ENCODE data around the gene LRRC70.

Gene LRRC70

GRCh38 chr5:62575489-62575888, 3.1 kb upstream of the LRRC70 start:
- no peak for DNase-seq (ENCODE audit: low spot score)

DNA sequence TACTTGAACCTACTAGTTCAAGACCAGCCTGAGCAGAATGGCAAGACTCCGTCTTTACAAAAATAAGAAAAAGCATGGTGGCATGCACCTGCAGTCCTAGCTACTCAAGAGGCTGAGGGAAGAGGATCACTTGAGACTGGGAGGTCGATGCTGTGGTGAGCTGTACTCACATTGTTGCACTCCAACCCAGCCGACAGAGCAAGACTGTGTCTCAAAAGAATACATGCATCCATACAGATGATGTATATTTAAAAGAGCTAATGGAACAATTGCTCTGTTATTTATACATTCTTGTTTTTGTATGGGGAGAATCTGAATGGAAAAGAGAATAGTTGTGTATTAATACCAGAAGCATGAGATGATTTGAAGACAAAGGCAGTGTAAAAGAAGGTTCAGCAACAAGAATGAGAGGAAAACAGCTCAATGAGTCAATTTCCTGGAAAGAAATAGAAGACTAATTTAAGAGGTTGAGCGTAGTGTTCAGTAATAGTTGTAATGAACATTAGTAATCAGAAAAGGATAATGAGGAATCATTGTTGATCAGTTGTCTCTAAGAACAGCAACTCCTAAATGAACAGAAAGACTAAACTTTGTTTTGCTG, 1.9 kb upstream of the LRRC70 start:
- DNase-seq (ENCODE audit: low spot score), result peak; percentile 47

DNA sequence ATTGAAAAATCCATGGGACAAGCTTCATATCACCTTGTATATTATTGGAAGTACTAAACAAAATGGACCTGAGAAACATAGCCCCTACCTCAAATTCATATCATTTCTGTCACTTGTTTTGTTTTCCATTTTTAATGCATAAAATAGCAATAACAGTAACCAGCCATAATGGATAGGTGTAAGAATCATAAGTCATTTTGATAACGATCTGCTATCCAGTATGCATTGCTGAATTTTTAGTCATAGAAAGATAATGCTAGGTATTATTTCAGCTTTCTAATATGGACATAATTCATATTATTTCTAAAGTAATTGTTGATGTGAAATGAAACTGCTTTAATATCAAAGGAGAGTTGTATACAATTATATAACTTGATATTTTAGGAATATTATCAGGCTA, 1.1 kb upstream of the LRRC70 start:
- DNase-seq (ENCODE audit: low spot score), result no peak

DNA sequence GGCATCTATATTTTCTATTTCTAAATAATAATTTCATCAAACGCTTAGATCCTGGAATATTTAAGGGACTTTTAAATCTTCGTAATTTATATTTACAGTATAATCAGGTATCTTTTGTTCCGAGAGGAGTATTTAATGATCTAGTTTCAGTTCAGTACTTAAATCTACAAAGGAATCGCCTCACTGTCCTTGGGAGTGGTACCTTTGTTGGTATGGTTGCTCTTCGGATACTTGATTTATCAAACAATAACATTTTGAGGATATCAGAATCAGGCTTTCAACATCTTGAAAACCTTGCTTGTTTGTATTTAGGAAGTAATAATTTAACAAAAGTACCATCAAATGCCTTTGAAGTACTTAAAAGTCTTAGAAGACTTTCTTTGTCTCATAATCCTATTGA, 1.1 kb downstream of the LRRC70 start:
- DNase-seq (ENCODE audit: low spot score), result no peak

DNA sequence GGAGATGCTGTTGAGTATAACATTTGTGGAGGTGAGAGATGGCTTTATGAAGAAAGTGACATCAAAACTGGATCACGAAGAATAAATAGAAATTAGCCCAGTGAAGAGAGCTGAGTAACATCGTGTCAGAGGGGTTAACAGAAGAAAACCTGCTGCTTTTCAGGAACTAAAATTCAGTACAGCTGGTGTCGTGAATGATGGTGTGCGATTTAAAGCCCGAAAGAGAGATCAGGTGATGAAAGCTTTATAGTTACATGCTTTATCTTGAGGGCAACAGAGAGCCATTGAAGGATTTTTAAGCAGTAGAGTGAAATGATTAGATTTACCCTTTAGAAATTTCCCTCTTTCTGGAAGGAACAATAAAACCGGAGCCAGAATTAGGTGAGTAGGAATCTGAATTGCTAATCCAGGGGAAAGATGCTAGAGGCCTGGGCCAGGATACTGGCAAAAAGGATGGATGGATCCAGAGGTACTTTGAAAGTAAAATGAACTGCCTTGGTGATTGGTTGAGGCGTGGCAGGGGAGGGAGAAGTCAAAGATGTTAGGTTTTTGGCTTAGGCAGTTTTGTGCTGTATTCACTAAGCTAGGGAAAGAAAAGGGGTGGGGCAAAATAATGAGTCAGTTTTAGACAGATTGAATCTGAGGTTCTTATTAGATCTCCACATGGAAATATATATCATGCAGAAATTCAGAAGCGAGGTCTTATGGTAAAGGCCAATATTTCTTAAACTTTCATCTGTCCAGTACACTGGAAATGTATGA, 3.4 kb downstream of the LRRC70 start:
- no peak for DNase-seq (ENCODE audit: low spot score)

- DNase-seq (ENCODE audit: low spot score), result no peak
Observed at GRCh38 chr5:62584391-62584790, 5.8 kb downstream of the LRRC70 start.

- no peak for DNase-seq (ENCODE audit: low spot score)
Observed at GRCh38 chr5:62585306-62585705, 6.7 kb downstream of the LRRC70 start.

DNA sequence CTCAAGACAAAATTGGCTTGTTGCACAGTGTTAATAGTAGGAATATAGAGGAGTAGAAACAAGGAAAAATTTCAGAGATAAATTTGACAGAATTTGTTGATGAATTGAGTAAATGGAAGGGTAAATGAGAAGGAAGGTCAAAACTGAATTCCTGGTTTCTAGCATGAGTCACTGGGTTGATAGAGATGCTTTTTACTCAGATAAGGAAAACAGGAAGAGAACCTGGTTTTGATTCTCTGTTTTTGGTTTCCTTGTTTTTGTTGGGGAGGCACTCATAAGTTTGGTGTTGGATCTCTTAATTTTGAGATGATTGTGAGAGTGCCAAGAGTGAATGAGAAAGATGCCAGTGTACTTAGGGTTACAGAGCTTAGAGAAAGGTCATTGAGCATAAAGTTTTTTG, 7.1 kb downstream of the LRRC70 start:
- no peak for DNase-seq (ENCODE audit: low spot score)

GRCh38 chr5:62587737-62588136, 9.1 kb downstream of the LRRC70 start:
- no peak for DNase-seq (ENCODE audit: low spot score)

DNA sequence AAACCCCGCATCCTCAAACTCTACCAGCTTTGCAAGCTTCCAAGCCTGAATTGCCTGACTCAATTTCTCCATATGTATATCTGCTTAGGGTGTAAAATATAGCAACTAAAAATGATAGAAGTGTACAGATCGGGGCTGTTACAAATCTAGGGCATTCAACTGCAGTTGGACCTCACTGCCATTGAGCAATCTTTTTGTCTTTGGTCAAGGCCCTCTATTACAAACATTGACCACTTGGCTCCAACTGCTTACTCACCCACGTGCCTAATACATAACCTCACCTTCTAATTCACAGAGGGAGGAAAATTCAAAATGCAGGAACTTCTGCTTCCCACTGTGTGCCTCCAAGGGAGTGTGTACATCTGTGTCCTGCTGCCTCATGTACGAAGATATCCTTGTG, 10.0 kb downstream of the LRRC70 start:
- DNase-seq (ENCODE audit: low spot score), result no peak

GRCh38 chr5:62589504-62589903, 10.9 kb downstream of the LRRC70 start:
- DNase-seq (ENCODE audit: low spot score), result no peak

GRCh38 chr5:62590387-62590786, 11.8 kb downstream of the LRRC70 start:
- DNase-seq (ENCODE audit: low spot score), result no peak

DNA sequence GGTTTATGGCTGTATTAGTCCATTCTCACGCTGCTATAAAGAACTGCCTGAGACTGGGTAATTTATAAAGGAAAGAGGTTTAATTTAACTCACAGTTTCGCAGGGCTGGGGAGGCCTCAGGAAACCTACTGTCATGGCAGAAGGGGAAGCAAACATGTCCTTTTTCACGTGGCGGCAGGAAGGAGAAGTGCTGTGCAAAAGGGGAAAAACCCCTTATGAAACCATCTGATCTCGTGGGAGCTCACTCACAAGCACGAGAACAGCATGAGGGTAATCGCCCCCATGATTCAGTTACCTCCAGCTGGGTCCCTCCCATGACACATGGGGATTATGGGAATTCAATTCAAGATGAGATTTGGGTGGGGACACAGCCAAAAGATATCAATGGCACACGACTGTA, 13.9 kb downstream of the LRRC70 start:
- DNase-seq (ENCODE audit: low spot score), result no peak

DNA sequence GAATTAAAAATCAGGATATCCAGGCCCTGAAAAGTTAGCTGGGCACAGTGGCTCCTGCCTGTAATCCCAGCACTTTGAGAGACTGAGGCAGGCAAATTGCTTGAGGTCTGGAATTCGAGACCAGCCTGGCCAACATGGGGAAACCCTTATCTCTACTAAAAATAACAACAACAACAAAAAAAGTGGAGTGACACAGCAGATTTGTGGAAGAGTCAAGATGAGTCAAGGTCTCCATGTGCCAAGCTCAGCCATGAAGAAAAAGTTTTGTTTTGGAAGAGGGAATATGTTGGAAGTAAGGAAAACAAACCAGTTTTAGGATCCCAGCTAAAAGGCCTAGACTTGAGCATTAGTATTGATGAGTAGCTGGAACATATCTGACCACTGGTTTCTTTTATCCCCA, 14.7 kb downstream of the LRRC70 start:
- no peak for DNase-seq (ENCODE audit: low spot score)

- no peak for DNase-seq (ENCODE audit: low spot score)
Observed at GRCh38 chr5:62594364-62594984, 15.9 kb downstream of the LRRC70 start.

GRCh38 chr5:62596096-62596495, 17.5 kb downstream of the LRRC70 start:
- DNase-seq (ENCODE audit: low spot score), result no peak

DNA sequence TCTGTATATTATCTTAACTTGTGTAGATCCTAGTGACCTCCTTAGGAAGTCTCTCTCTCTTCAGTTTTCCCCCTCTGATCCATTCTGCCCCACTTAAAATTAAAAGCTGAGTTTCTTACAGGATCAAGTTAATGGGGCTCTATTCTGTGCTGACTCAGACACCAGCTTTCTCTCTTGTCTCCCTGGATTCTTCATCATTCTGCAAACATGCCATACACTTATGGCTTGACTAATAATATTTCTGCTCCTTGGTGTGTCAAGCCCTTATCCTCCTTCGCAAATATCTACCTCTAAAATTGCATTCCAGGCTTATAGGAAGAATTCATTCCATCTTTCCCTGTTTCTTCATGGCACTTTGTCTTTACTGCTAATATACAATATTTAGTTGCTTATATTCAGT, 18.1 kb downstream of the LRRC70 start:
- DNase-seq (ENCODE audit: low spot score), result no peak

DNA sequence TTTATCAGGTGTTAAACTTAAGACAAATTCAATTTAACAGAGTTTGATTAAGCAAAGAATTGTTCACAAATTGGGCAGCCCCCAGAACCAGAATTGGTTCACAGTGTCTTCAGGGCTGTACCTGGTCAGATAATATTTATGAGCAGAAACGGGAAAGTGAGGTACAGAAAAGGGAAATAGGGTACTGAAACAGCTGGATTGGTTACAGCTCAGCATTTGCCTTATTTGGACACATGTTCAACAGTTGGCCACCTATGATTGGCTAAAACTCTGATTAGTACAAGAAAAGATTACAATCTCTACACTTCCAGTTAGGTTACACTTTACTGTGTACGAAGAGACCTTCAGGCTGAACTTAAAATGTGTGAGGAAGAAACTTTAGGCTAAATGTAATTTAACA, 18.7 kb downstream of the LRRC70 start:
- DNase-seq (ENCODE audit: low spot score), result no peak

DNA sequence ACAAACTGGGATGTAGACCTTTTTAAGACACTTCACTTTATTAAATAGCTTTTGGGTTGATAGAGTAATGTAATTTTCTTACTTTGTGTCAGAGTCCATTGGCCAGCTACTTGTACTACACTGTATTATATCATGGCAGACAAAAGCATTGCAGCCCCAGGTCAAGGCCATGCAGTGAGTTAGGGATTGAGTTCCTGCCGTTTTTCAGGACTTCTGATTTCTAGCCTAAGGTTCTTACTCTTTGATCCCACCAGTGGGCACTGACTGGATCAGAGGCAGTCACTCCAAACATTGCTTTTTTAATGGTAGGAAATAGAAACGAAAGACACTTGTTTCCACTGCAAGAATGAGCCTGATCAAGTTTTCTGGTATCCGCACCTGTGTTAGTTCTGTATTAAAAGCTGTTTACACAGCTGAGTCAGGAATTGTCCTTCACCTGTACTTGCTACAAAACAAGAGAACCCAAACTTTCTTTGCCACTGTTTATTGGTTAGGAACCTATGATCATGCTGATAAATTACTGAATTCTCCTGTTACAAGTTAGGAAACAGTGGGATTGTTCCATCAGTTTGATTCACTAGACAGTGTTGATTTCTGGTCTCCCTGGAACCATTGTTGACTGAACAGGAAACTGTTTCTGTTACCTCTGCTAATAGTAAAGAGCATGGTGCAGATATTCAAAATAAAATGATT, 22.1 kb downstream of the LRRC70 start:
- no peak for DNase-seq (ENCODE audit: low spot score)

- no peak for DNase-seq (ENCODE audit: low spot score)
Observed at GRCh38 chr5:62603934-62604333, 25.3 kb downstream of the LRRC70 start.

- DNase-seq (ENCODE audit: low spot score), result no peak
Observed at GRCh38 chr5:62605638-62606037, 27.0 kb downstream of the LRRC70 start.

DNA sequence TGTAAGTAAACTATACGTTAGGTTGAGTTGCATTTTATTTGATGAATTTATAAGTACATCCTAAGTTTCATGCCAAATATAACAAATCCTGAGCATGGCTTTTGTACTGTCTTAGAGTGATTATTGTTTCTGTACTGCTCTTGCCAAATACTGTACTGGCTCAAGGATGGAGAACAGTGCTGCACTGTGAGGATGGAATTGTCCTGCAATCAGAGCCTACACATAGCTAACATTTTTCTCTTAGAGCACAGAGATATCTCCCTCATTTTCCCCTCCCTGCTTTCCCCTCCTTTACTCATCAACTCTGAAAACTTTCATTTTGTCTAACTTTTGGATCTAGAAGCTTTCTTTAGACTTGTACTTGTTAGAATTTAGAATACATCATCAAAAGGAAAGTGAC, 28.3 kb downstream of the LRRC70 start:
- no peak for DNase-seq (ENCODE audit: low spot score)

- no peak for DNase-seq (ENCODE audit: low spot score)
Observed at GRCh38 chr5:62607615-62608014, 29.0 kb downstream of the LRRC70 start.
